NCI-H128 (cell line): Measurements from ENCODE around the gene ZNF484.

Source experiments
- DNase-seq: peaks from one replicate; lab custom pipeline; 2025; ENCODE audit not compliant: unreplicated experiment; lab: John Stamatoyannopoulos, UW

Gene ZNF484

DNA sequence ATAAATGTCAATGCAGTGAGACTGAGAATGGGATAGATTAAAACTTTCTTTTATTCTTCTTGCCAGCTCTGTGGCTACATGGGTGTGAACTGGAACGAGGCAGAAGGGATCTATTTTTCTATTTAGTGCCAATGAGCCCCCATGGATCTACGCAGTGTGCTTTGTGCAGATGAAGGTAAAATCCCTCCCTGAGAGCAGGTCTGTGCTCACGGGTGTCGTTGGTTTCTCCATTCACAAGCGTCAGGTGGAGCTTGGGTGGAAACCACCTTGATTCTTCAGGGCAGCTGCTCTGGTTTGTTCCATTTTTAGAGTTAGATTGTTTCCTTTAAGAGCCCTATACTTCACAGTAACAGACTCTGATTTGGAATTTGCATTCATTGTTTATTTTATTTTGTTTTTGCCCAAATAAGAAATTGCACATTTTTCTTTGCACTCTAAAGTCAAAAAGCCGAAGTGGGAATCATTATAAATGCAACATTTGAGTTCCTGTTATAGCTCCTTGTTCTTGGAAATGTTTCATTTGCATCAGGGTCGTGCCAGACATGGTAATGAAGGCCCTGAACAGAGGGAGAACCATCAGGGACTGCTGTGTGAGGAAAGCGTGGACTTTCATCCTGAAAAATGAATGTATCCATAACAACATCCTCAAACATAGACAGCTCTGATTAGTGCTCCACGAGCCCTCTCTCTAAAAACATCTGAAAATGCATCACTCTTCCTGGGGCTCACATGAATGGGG is 82.1 kb downstream of the ZNF484 start:
- DNase-seq = no peak
